GM19324 (cell line): ENCODE data around the gene GID8.
"Not testable (repeated sequence)": the region's sequence is repeated elsewhere in the genome, so short reads cannot be mapped to it uniquely, and the experiment has no call there.

ENCODE experiments used
- ATAC-seq: cut with Tn5 transposase; IDR thresholded peaks from one replicate; pipeline ENCODE4 v1.9.1; 2021; ENCODE audit warnings: mild to moderate bottlenecking, moderate library complexity; ENCODE audit not compliant: unreplicated experiment, low FRiP score

GID8 gene

DNA sequence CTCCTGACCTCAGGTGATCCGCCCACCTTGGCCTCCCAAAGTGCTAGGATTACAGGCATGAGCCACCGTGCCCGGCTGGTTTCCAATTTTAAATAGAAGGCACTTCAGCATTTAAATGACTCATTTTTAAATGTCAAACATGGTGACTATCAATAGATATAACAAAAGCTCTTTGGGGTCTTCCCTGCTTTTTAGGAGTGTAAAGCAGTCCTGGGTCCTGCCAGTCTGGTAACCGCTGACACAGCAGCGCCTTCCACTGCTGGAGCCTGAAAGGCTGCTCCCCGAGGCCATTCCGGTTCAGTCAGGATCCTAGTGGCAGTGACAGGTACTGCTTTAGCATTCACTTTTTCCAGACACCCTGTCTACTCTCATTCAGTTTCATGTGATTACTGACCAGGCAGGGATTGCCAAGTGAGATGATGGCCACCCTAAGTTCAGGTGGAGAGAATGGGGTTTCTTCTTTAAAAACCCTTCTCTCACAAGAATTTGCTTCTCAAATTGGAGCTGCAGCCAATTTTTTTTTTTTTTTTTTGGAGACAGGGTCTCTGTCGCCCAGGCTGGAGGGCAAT lies 16.7 kb upstream of the GID8 start:
- no peak for ATAC-seq

DNA sequence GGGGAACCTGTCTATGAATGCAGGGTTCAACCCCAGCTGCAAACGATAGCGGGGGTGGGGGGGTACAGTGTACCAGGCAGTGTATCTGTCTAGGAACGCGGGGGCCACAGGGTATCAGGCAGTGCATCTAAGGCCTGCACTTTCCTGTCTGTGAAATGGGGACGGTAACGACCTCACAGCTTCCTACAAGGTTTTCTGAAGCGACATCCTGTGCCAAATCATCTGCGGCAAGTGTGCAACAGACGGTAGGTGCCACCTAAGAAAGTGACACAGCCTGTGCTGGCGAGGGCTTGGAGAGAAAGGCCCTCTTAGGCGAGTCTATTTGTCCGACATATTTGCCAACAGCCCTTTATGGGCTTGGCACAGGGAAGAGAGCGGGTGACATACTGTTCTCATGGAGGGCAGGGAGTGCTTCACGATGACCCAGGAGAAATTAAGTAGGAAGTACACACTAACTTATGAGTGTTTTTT lies 15.5 kb upstream of the GID8 start:
- no peak for ATAC-seq

DNA sequence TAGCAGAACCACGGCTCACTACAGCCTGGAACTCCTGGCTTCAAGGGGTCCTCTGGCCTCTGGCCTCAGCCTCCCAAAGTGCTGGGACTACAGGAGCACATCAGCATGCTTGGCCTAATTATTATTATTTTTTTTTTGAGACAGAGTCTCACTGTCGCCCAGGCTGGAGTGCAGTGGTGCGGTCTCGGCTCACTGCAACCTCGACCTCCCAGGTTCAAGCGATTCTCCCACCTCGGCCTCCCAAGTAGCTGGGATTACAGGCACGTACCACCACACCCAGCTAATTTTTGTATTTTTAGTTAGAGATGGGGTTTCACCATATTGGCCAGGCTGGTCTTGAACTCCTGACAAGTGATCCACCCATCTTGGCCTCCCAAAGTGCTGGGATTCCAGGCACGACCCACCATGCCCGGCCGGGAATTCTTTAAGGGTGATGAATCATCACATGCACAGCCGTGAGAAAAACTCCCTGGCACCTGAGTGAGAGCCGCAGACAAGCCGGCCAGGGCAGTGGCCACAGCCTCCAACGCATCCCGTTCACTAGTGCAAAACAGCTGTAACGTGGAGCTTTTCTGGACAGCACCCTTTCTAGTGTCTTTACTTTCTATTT lies 14.8 kb upstream of the GID8 start:
- ATAC-seq, result not testable (repeated sequence)

DNA sequence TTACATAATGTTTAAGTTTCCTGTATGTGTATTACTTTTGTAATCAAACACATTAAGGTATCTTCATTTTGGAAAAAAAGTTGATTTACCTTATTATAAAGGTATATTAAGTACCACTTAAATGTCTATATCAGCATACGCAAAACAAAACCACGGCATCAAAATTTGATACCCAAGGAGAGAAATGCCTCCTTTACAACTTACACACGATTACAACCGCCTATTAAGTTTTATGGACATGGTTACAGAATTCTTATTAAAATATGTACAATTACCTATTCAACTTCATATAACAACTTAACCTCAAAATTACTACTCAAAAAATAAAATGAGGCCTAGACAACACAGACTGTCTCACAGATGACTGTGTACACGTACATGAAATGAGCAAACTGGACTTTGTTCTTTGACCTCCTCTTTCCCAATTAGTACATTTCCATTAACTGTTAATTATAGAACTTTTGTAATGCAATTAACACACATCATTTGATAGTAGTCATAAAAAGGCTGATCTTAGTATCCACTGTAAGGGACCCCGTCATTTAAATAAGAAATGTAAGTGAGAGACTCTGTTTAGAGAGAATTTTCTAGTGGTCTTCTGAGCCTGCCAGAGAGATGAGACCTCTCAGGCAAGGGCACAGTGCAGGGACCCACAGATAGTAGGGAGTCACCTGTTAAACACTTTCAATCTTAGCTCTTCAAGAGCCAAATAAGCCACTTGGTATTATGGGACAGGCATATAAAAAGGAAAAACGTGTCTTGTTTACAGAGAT lies 14.1 kb upstream of the GID8 start:
- no peak for ATAC-seq

DNA sequence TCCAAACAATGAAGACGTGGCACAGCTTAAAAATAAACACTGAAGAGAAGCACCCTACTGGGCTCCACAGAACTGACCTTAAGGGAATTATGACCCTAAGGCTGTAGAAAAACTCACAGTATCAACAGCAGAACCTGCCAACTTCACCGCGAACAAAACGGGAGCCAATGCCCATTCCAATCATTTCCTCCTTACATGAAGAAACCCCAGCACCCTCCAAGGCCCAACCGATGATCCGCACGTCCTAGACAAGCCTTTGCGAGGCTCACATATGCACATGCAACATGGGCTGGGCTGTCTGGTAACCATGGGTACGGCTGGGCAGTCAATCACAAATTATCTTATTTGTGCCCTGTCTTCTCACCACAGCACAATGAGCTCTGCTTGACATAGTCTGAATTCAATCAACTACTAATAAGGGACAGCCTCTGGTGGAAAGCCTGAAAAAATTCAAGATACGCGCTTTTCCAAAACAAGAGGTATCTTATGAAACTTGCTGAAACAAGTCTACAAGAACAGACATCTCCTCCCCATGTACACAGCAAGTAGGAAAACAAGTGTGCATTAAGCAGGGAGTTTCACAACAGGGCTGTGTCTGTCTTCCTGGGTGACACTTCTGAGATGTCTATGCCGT lies 13.4 kb upstream of the GID8 start:
- ATAC-seq, result no peak

DNA sequence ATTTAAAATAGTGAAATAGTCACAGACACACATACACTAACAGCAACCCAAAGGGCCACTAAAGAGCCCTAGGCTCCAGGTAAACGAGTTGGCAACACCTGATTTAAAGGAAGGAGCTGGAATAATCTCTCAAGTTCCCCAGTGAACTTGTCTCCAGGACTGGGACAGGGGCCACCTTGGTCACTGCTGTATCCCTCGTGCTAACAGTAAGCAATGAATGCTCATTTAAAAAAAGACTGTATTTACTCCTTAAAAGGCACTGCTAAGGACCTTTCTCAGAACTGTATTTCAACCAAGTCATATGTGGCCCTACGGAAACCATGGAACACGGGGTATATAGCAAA lies 12.9 kb upstream of the GID8 start:
- ATAC-seq, result no peak

DNA sequence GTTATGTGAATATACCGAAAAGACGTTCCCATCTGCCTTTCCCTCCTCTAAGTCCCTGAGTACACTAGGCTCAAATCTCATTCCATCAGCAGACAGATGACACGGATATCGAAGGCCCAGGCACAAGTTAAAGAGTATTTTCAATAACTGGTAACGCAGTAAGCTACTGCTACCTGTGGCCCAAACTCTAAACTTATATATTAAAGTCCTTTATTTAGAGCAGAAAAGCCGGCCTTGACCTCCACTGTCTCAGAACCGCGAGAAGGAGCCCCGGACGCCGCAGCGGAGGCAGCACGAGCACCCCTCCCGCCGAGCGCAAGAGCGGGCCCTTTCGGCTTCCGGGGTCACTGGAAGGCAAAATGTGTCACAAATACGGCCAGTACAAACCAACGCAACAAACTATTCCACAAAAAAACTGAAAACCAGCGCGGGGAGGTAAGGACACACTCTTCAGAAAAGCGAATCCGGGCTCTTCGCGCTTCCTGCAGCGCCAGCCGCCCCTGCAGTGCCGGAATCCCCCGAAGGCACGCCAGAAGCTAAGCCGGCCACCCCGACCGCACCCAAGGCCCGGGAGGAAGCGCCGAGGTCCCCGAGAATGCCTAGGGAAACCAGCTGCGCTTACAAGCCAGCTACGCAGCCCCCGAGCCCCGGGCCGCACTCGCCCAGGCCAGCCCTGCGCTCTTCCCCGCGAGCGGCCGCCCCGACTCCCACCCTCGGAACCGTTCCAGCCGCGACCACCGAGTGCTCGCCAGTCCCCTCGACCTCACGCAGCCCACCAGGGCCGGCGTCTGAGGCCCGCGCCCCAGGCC lies 12.3 kb upstream of the GID8 start:
- ATAC-seq, result peak; percentile 25

DNA sequence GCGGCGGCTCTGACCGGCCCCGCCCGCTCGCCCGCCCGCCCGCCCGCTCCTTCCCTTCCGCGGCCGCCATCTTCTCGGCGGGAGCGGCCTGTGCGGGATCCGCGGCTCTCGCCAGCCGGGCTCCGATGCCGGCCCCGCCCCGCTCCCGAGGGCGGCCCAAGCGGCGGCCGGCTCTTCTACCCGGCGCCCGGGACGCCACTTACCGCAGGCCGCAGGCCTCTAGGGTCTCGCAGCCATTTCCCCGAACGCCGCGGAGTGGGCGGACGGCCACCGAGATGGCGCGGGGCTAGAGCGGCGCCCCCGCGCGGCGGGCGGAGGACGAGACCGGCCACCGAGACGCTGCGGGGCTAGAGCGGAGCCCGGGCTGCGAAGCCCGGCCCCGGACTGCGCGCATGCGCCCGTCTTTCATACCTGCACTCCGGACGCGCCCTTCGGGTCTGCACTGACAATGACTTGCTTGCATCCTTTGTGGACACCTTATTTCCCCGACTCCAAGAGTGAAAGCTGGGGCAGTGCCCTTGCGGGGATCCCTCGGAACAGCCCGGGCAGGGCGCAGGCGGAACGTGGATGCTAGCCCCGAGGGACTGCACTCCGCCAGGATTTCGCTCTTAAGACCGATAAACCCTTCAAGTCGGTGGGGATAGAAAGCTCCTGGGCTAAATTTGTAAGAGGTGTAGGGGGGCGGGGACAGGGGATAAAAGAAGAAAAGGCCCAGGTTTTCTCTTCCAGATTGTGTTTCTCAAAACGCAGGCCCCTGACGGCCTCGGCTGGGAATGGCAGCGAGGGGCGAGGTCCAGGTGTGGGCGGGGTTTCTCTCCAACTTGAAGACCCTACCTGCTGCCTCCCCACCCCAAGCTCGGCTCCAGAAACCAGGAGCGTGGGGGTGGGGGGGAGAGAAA lies 11.5 kb upstream of the GID8 start, which contains the start of gene DIDO1:
DIDO1 (minus strand) TSS at position 277 of the 899 bp plus-strand sequence.
- ATAC-seq, result peak; percentile 78

DNA sequence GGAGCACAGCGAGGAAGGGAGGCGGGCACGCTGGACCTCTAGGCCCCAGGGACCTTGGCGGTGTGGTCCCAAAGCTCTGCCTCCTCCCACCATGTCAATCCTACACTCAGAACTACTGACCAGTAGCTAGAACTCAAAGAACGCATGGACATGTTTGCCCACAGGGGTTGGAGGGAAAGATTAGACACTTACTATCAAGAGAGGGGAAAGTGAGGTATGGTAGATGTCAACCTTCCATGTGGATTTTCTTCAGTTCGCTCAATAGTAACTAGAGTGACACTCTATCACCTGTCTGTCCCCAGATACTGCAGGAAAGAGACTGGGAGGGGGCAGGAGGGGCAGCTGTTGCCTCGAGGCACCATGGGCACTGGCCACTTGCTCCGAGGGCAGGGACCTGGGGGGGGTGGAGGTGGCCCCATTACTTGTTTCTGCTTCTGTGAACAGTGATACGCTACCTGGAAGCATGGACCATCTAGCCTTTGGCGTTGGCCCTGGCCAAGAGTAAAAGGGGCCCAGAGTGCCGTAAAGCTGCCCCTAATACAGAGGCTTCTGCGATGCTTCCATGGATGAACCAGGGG lies 10.7 kb upstream of the GID8 start:
- ATAC-seq, result no peak

DNA sequence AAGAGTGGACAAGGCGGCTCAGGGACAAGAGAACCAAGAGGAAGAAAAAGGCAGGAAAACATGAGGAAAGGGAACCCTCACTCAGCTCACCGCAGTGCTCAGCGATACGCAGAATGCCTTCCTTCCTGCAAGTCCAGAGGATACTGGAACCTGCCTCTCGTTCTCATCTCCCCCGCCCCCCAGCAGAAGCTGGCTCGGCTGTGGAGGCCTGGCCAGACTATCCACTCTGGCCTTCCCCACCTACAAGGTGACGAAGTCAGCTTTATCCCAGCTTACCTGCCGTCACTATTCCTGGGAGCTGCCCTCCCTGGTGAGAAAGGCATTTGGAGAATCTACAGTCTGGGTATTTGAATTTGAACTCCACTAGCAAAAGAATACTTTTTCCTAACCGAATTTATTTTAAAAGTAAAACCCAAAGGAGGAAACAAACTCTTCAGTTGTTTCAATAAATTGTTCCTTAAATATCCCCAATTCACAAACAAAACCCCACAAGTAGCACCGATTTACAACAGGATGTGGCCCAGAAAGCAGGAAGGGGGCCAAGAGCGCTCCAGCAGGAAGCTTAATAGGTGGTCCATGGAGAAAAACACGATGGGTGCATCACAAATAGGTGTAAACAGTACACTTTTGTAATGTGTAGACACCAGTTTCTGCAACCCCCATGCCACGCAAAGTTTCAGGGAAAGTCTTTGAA lies 9.6 kb upstream of the GID8 start:
- ATAC-seq, result no peak

DNA sequence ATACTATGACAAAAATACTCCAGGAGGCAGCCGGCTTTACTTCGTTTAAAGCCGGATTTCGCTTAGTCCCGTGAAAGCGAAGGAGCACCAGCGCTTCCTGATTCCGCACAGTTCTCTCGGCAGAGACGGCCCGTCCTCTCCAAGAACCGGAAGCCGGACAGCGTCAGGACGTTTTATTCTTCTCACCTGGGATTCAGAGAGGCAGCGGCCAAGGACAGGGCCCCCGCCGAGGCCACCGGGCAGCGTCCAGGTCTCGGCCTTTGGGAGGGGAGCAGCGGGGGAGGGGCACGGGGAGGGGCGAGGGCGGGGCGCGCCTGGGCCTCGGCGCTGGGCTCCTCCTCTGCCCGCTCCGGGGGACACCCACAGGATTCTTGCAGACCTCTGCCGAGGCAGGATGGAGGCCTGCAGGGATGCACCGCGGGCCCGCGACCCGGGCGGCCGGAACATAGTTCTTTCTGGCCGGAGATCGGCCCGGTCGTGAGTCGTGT lies 8.9 kb upstream of the GID8 start:
- no peak for ATAC-seq

DNA sequence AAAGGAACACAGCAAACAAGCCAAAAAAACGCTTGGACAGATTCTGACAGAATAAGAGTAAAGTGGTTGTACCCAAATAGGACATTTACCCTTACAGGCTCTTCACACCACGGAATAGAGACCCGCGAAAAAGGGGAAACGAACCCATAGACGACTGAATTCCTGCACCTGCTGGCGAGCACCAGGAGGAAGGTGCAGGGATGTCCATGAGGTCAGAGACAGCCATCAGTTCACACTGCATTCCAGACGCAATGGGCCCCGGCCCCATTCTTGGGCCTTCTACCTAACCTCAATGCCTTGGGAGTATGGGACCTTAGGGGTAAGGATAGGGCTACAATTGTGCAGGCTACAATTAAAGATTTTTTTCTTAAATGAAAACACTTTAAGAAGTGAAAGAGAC lies 6.5 kb upstream of the GID8 start:
- ATAC-seq, result no peak

DNA sequence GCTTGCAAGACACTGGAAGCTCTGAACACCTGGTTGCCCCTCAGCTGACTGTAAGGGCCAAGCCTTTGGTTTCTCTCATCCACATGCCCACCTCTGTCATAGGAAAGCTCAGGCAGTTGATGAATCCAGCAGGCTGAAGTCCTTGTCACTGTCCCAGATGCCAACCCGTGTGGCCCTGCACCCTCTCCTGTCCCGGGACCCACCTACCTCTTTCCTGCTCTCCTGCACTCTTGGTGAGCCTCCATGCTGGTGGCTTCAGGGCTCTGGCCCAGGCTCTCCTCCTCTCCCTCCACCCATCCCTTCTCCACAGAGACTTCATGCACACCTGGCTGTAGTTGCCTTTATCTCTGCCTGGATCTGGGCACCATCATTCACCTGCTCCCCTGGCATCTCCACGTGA lies 4.0 kb upstream of the GID8 start:
- ATAC-seq, result no peak

DNA sequence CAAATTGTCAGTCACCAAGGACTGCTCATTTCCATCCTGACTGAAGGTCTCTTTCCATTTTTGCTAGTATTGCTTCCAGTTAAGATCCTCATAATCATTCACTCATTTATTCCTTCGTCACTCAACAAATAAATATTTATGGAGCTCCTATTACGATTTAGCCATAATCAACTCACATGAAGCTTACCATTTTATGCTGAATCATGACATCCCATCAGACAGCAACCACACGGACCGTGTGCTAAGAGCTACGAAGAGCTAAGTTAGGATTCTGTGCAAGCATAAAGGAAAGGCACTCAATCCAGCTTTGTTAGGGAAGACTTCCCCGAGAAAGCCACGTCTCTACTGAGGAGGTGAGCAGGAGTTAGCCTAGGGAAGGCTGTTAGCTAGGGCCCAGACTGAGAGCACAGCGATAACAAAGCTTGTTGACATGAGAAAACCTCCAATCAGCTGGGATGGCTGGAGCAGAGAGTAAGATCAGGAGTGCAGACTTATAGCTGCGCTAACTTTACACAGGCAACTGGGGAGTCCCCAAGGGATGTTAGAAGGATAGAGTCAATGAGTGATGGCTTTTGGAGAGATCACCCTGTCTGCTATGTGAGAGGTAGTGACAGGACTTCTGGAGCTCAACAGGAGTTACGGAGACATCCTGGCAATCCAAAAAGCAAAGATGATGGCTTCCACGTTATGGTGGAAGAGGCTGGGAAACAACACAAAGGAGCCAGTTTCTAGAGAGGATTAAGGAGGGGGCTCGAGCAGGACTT lies 2.6 kb upstream of the GID8 start:
- ATAC-seq, result no peak

DNA sequence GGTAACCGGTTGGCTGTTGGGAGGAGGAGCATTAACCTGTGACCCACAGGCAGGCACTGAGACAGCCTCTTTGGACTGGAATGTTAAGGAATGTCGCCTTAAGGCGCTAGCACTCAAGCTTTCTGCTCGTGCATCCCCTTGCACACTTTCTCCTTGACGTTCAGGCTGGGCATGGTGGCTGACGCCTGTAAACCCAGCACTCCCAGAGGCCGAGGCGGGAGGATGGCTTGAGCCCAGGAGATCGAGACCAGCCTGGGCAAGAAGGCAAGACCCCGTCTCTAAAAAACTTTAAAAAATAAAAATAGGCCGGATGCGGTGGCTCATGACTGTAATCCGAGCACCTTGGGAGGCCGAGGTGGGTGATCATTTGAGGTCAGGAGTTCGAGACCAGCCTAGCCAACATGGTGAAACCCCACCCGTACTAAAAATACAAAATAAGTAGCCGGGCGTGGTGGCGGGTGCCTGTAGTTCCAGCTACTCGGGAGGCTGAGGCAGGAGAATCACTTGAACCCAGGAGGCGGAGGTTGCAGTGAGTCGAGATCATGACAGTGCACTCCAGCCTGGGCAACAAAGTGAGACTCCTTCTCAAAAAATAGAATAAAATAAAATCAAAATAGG lies 1.9 kb upstream of the GID8 start:
- ATAC-seq, result no peak

DNA sequence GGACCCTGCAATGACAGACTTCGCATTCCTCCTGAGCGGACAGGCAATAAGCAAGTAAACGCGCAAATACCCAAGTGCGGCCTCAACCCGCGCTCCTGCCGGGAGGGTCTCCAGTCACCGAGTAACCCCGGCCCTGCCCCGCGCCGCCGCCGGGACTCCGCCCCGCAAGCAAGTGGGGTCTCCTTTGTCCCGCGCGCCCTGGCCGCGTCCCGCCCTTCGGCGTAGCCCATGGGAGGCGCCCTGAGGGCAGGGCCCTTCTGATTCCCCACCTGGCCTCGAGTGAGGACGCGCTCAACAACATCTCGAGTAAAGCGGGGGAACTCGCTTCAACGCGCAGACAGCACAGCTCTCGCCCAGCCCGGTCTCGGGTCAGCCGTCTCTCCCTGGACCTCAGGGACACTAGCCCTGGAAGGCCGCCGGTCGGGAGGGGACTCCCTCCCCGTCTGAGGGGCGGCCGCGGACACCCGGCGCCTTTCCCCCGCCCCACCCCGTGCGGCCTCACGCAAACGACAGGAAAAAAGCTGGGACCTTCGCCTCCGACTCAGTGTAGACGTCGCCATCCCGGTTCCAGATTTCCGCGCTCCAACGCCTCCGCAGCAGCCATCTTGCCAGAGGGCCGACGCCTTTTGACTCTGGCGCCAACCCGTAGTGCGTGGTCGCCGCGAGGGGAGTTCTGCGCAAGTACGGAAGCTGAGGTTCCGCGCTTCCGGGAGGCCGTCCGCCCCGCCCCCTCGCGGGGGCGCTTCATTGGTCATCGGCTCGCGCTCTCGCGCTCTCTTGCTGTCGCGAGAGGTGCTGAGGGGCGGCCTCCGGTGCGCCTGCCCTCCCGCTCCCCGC lies 461 bp upstream of the GID8 start:
- ATAC-seq, result peak; percentile 93

DNA sequence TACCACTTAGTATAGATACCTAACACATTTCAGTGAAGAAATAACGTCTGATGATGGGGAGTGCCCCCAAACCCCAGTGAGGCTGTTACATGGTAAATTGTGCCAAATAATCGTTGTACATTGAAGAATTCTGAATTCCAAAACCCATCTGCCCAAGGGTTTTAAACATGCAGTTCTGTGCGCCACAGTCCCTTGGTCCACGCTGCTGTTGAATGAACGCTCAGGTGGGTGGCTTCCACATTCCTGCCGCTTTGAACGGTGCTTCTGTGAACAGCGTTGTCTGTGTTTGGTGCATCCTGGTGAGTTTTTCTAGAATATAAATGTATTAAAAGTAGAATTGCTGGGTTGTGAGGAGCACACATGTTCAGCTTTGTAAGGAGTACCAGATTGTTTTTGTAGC lies 2.9 kb downstream of the GID8 start:
- ATAC-seq, result no peak
